NCI-H82 treated with DMSO at 0.1 percent for 48 hours (cell line): ENCODE measurements around the gene FXYD3.
"Not testable (repeated sequence)": the region's sequence is repeated elsewhere in the genome, so short reads cannot be mapped to it uniquely, and the experiment has no call there.

Source experiments
- DNase-seq: peaks from one replicate; lab custom pipeline; 2025; ENCODE audit not compliant: unreplicated experiment; lab: John Stamatoyannopoulos, UW

FXYD3 gene

GRCh38 chr19:35085947-35086346, 29.7 kb upstream of the FXYD3 start:
- no peak for DNase-seq

- DNase-seq, result no peak
Observed at GRCh38 chr19:35086455-35086854, 29.2 kb upstream of the FXYD3 start.

GRCh38 chr19:35087393-35087792, 28.2 kb upstream of the FXYD3 start:
- no peak for DNase-seq

- no peak for DNase-seq
Observed at GRCh38 chr19:35088131-35088913, 27.3 kb upstream of the FXYD3 start.

- DNase-seq, result no peak
Observed at GRCh38 chr19:35089554-35089953, 26.1 kb upstream of the FXYD3 start.

GRCh38 chr19:35090160-35090505, 25.5 kb upstream of the FXYD3 start:
- no peak for DNase-seq

- DNase-seq, result peak; percentile 20
Observed at GRCh38 chr19:35090506-35091214, 25.0 kb upstream of the FXYD3 start.

GRCh38 chr19:35093430-35093829, 22.2 kb upstream of the FXYD3 start:
- no peak for DNase-seq

- DNase-seq, result no peak
Observed at GRCh38 chr19:35093941-35094647, 21.5 kb upstream of the FXYD3 start.

- DNase-seq, result no peak
Observed at GRCh38 chr19:35094656-35095055, 21.0 kb upstream of the FXYD3 start.

- DNase-seq, result no peak
Observed at GRCh38 chr19:35095667-35096368, 19.8 kb upstream of the FXYD3 start.

GRCh38 chr19:35098413-35099049, 17.1 kb upstream of the FXYD3 start:
- no peak for DNase-seq

GRCh38 chr19:35099155-35099896, 16.3 kb upstream of the FXYD3 start:
- no peak for DNase-seq

- DNase-seq, result no peak
Observed at GRCh38 chr19:35099897-35100275, 15.7 kb upstream of the FXYD3 start.

GRCh38 chr19:35100588-35101533, 14.8 kb upstream of the FXYD3 start:
- DNase-seq, result no peak

GRCh38 chr19:35101949-35102348, 13.7 kb upstream of the FXYD3 start:
- not testable (repeated sequence) for DNase-seq

- not testable (repeated sequence) for DNase-seq
Observed at GRCh38 chr19:35103614-35104013, 12.0 kb upstream of the FXYD3 start.

GRCh38 chr19:35104361-35104760, 11.3 kb upstream of the FXYD3 start:
- no peak for DNase-seq

GRCh38 chr19:35105047-35105410, 10.6 kb upstream of the FXYD3 start:
- no peak for DNase-seq
